ENCODE data around the gene FABP6. TPM values are rescaled to one million over a fixed set of nuclear protein-coding genes. Genes with fewer than 3 reads are reported as not detected.
A peak's percentile ranks its signal among the peaks of the same experiment; 100 is the strongest.

Gene FABP6
- polyA plus RNA-seq, 3 donors = not detected

- no peak for DNase-seq (ENCODE audit: extremely low read depth in 1 of 11, low read depth in 9 of 11, low spot score in 4 of 11)
These were observed 25.4 kb downstream of the FABP6 start for GRCh38 chr5:160254706-160255105.

- no peak for DNase-seq (ENCODE audit: extremely low read depth in 1 of 11, low read depth in 9 of 11, low spot score in 4 of 11)
These were observed 30.0 kb downstream of the FABP6 start for GRCh38 chr5:160259341-160259740.

- no peak for DNase-seq (ENCODE audit: extremely low read depth in 1 of 11, low read depth in 9 of 11, low spot score in 4 of 11)
These were observed 30.9 kb downstream of the FABP6 start for GRCh38 chr5:160260006-160260775.

GRCh38 chr5:160260881-160261815 lies 31.8 kb downstream of the FABP6 start:
- DNase-seq (ENCODE audit: extremely low read depth in 1 of 11, low read depth in 9 of 11, low spot score in 4 of 11) = no peak

GRCh38 chr5:160262151-160263074 lies 33.1 kb downstream of the FABP6 start:
- no peak for DNase-seq (ENCODE audit: extremely low read depth in 1 of 11, low read depth in 9 of 11, low spot score in 4 of 11)

GRCh38 chr5:160263326-160263855 lies 34.1 kb downstream of the FABP6 start:
- DNase-seq (ENCODE audit: extremely low read depth in 1 of 11, low read depth in 9 of 11, low spot score in 4 of 11) = no peak

GRCh38 chr5:160266044-160266443 lies 36.7 kb downstream of the FABP6 start:
- no peak for DNase-seq (ENCODE audit: extremely low read depth in 1 of 11, low read depth in 9 of 11, low spot score in 4 of 11)

GRCh38 chr5:160266752-160267345 lies 37.5 kb downstream of the FABP6 start:
- DNase-seq (ENCODE audit: extremely low read depth in 1 of 11, low read depth in 9 of 11, low spot score in 4 of 11) = no peak

GRCh38 chr5:160268121-160268520 lies 38.8 kb downstream of the FABP6 start:
- no peak for DNase-seq (ENCODE audit: extremely low read depth in 1 of 11, low read depth in 9 of 11, low spot score in 4 of 11)

GRCh38 chr5:160269017-160269416 lies 39.7 kb downstream of the FABP6 start:
- DNase-seq (ENCODE audit: extremely low read depth in 1 of 11, low read depth in 9 of 11, low spot score in 4 of 11) = no peak

- DNase-seq (ENCODE audit: extremely low read depth in 1 of 11, low read depth in 9 of 11, low spot score in 4 of 11) = no peak
These were observed 41.4 kb downstream of the FABP6 start for GRCh38 chr5:160270704-160271103.

- DNase-seq (ENCODE audit: extremely low read depth in 1 of 11, low read depth in 9 of 11, low spot score in 4 of 11) = peak in 1 of 11 donors; percentile 51
These were observed 42.1 kb downstream of the FABP6 start for GRCh38 chr5:160271396-160271795.

- DNase-seq (ENCODE audit: extremely low read depth in 1 of 11, low read depth in 9 of 11, low spot score in 4 of 11) = no peak
These were observed 42.5 kb downstream of the FABP6 start for GRCh38 chr5:160271836-160272235.

GRCh38 chr5:160272264-160272663 lies 43.0 kb downstream of the FABP6 start:
- DNase-seq (ENCODE audit: extremely low read depth in 1 of 11, low read depth in 9 of 11, low spot score in 4 of 11) = no peak

GRCh38 chr5:160272889-160273288 lies 43.6 kb downstream of the FABP6 start:
- DNase-seq (ENCODE audit: extremely low read depth in 1 of 11, low read depth in 9 of 11, low spot score in 4 of 11) = no peak

- DNase-seq (ENCODE audit: extremely low read depth in 1 of 11, low read depth in 9 of 11, low spot score in 4 of 11) = no peak
These were observed 45.2 kb downstream of the FABP6 start for GRCh38 chr5:160274483-160274931.

- DNase-seq (ENCODE audit: extremely low read depth in 1 of 11, low read depth in 9 of 11, low spot score in 4 of 11) = no peak
These were observed 49.0 kb downstream of the FABP6 start for GRCh38 chr5:160278343-160278742.

GRCh38 chr5:160280384-160281095 lies 51.2 kb downstream of the FABP6 start:
- no peak for DNase-seq (ENCODE audit: extremely low read depth in 1 of 11, low read depth in 9 of 11, low spot score in 4 of 11)

Data from renal cortex interstitium (tissue), 11 donors.